ENCODE data around the gene FBN2.
"Not testable (repeated sequence)": the region's sequence is repeated elsewhere in the genome, so short reads cannot be mapped to it uniquely, and the experiment has no call there.

DNA sequence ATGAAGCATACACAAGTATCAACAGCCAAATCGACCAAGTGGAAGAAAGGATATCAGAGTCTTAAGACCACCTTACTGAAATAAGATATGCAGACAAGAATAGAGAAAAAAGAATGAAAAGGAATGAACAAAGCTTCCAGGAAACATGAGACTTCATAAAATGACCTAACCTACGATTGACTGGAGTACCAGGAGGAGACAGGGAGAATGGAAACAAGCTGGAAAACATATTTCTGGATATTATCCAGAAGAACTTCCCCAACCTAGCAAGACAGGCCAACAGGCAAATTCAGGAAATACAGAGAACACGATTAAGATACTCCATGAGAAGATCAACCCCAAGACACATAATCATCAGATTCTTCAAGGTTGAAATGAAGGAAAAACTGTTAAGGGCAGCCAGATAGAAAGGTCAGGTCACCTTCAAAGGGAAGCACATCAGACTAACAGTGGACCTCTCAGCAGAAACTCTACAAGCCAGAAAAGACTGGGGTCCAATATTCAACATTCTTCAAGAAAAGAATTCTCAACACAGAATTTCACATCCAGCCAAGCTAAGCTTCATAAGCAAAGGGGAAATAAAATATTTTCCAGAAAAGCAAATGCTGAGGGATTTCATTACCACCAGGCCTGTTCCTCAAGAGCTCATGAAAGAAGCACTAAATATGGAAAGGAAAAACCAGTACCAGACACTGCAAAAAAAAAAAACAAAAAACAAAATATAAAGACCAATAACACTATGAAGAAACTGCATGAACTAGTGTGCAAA, 80.7 kb downstream of the FBN2 start:
- not testable (repeated sequence) for TF ChIP-seq CTCF (conservative IDR thresholded peaks at IDR 0.05); EZH2 (IDR thresholded peaks at IDR 0.05; ENCODE audit: low read depth)
